Ectodermal cell (in vitro differentiated cells): ENCODE data around the gene NECAB3. TPM values are rescaled to one million over a fixed set of nuclear protein-coding genes. Genes with fewer than 3 reads are reported as not detected.

Experiments
- H3K27ac ChIP-seq: 2 replicates; pipeline ENCODE4 v1.7.0; 2013; ENCODE audit warnings: mild to moderate bottlenecking, low read depth, low read length; ENCODE audit not compliant: insufficient read depth, poor library complexity, severe bottlenecking
- H3K27me3 ChIP-seq: 2 replicates; pipeline ENCODE4 v1.7.0; 2013; ENCODE audit warnings: mild to moderate bottlenecking, low read length; ENCODE audit not compliant: insufficient read depth, control insufficient read depth, poor library complexity, severe bottlenecking
- H3K36me3 ChIP-seq: one replicate; pipeline ENCODE4 v1.7.0; 2013; ENCODE audit warnings: low read length; ENCODE audit not compliant: control insufficient read depth, insufficient read depth
- H3K4me1 ChIP-seq: one replicate; pipeline ENCODE4 v1.7.0; 2013; ENCODE audit warnings: low read length; ENCODE audit not compliant: control insufficient read depth, insufficient read depth
- H3K4me3 ChIP-seq: 2 replicates; pipeline ENCODE4 v1.7.0; 2013; ENCODE audit warnings: low read depth, low read length, control low read depth; ENCODE audit not compliant: insufficient read depth
- H3K9me3 ChIP-seq: 2 replicates; pipeline ENCODE4 v1.7.0; 2013; ENCODE audit warnings: mild to moderate bottlenecking, low read length, moderate library complexity; ENCODE audit not compliant: control insufficient read depth
- WGBS, 2 experiments: methylation state at CpG; one replicate each; pipeline ENCODE4 v1.1.7; 2013; ENCODE audit warnings: missing lambda C conversion rate in 2 of 2; 5-methylcytosine and 5-hydroxymethylcytosine counted together
- polyA plus RNA-seq, 4 experiments: library from polyadenylated mRNA; stranded (reverse); fragments of 50-300 nt; gene quantifications; one replicate each; pipeline ENCODE4 v1.2.3, GENCODE V29; 2013

The NECAB3 gene, protein sequence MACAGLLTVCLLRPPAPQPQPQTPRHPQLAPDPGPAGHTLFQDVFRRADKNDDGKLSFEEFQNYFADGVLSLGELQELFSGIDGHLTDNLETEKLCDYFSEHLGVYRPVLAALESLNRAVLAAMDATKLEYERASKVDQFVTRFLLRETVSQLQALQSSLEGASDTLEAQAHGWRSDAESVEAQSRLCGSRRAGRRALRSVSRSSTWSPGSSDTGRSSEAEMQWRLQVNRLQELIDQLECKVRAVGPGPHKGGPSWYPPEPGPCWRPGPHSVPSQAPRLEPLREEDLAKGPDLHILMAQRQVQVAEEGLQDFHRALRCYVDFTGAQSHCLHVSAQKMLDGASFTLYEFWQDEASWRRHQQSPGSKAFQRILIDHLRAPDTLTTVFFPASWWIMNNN
- 22.8 TPM for polyA plus RNA-seq (2013, experiment 1 of 4)
- polyA plus RNA-seq (2013, experiment 2 of 4) = 18.8 TPM
- polyA plus RNA-seq (2013, experiment 3 of 4) = 18.7 TPM
- polyA plus RNA-seq (2013, experiment 4 of 4) = 23.3 TPM

DNA sequence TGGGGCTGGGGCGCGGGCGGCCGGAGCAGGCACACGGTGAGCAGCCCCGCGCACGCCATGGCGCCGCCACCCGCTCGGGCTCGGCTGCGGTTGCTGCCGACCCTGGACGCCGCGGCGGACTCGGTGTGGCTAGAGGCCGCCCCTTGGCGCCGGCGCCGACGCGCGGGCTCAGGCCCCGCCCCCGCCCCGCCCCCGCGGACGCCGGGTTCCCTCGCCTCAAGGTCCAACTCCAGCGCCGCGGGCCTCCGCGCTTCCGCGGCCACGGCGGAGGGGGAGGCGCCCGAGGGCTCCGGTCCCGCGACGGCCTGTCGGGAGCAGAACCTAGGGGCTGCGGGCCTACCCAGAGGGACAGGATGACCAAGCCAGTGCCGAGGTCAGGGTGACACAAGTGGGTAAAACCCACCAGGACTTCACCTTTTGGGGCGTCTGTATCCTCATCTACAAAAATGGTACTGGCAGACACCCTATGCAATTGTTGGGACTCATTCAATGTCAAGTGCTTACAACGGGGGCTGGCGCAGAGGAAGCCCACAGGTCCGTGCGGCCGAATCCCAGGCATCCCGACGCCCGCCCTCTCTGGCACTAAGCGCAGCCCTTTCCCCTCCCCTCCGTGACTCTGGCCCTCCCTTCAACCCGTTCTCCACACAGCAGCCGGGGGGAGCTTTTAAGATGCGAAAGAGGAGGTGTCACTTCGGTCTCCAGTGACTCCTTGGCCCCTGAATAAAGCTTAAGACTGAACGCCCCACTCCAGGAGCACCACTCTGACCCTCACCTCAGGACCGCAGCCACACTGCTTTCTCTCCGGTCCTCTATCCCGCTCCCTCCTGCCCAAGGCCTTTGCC lies at the start of gene NECAB3:
Gene NECAB3, minus strand, starts transcription at position 135 of the 842 bp plus-strand sequence. Its CDS starts 76 bp downstream, at position 59.
- 2% methylated on average over 73 of the region's 73 CpGs for WGBS, 2 experiments
- Histone ChIP-seq H3K4me1 (peaks cover 26% of the 10 kb centered on the region), H3K36me3 (peaks cover 12% of the 10 kb centered on the region), H3K27me3 (no peaks in the 10 kb centered on the region), H3K9me3 (no peaks in the 10 kb centered on the region), H3K4me3 (peak within 1 kb of the TSS; percentile 63), H3K27ac (no peak within 1 kb of the TSS)

DNA sequence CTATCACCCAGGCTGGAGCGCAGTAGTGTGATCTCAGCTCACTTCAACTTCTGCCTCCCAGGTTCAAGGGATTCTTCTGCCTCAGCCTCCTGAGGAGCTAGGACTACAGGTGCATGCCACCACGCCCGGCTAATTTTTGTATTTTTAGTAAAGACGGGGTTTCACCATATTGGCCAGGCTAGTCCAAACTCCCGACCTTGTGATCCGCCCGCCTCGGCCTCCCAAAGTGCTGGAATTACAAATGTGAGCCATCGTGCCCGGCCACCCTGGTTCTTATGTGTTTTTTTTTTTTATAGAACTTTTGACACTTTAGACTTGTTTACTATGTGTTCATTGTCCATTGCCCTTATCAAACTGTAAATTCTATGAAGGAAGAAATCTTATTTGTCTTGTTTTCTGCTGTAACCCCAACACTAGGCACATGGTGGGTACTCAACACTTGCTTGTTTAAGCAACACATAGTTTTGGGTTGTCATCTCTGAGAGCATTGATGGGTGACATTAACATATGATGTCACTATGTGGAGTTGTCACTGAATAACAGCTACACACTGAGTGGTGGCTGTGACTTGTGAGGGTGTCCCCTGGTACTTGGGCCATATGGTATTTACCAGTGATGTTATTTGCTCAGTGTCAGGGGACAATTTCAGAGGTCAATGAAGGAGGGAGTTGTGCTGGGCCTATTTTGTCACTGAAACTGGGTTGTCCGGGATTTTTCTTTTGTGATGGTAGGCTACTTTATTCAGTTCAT lies 47.3 kb upstream of the NECAB3 start:
- 90 to 96% methylated on average over 10 to 11 of the region's 11 CpGs for WGBS, 2 experiments
- Histone ChIP-seq H3K27me3 (no peaks in the 10 kb centered on the region), H3K4me3 (no peak overlapping the region), H3K4me1 (no peaks in the 10 kb centered on the region), H3K36me3 (no peaks in the 10 kb centered on the region), H3K9me3 (no peaks in the 10 kb centered on the region), H3K27ac (no peak overlapping the region)

DNA sequence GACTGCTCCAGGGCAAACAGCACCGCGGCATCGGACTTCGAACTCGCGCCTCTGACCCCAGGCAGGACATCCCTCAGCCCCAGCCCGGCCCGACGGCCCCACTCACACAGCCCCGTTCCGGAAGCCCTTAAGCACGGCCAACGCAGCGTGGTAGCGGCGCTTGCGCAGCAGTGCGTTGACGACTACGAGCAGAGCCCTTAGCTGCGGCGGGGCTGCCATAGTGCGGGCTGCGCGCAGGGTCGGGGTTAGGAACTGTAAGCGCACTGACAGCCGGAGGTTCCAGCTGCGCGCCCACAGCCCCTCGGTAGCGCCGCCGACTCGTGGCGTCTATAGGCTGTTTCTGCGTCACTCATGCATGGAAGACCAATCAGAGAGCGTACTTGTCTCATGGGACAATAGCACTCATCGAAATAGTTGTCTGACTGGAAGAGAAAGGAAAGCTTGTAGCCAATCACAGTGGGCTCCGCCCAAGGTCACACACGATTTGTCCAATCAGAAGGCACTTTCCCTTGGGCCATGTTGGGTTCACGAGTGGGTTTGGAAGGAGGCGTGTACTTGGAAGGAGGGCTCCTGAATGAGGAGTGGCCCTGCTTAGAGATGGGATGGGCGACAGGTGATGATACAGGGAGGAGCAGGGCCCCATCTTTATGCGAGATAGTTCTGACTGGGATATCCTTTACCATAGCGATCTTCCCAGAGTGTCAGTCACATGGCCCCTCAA lies 45.9 kb upstream of the NECAB3 start, which contains the start of gene PXMP4:
Gene PXMP4, minus strand, starts transcription at position 322 of the 721 bp plus-strand sequence. Its CDS starts 103 bp downstream, at position 219.
- no peaks in the 10 kb centered on the region for H3K9me3 ChIP-seq
- H3K36me3 ChIP-seq = no peaks in the 10 kb centered on the region
- H3K4me3 ChIP-seq = peak within 1 kb of the TSS; percentile 47
- no peak within 1 kb of the TSS for H3K27ac ChIP-seq
- no peaks in the 10 kb centered on the region for H3K27me3 ChIP-seq
- H3K4me1 ChIP-seq = no peaks in the 10 kb centered on the region
- WGBS, 2 experiments = 56 to 62% methylated on average over 46 of the region's 46 CpGs

DNA sequence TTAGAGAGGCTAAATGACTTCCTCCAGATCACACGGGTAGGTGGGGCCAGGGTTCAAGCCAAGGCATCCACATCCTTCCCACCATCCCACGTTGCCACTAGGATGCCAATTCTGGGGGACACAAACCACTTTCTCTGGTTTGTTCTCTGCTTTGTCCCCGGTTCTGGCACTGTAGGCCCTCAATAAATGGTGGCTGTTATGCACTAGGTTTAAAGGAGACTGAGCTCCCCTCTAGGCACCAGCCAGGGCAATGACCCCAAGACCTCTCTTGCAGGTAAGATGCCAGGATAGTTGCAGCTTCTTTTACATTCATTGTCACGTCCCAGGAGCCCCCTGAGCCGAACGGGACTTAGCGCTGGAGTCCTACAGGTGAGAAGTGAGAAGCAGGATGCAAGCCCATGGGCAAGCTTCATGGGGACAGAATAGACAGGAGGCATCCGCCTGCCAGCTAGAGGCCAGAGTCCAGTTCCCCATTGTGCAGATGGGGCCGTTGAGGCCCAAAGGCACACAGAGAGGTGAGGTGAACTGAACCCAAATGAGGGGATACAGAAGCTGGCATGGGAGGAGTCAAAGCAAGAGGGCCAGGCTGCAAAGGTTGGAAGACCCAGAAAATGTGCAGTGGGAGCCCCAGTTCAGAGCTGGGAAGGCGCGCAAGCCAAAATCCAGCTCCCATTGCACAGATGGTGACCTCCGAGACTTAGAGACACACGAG lies 45.2 kb upstream of the NECAB3 start:
- peak overlapping the region; percentile 47 for H3K4me3 ChIP-seq
- no peaks in the 10 kb centered on the region for H3K27me3 ChIP-seq
- WGBS, 2 experiments = 85 to 86% methylated on average over 13 of the region's 13 CpGs
- no peak overlapping the region for H3K27ac ChIP-seq
- H3K4me1 ChIP-seq = no peaks in the 10 kb centered on the region
- H3K36me3 ChIP-seq = no peaks in the 10 kb centered on the region
- no peaks in the 10 kb centered on the region for H3K9me3 ChIP-seq

DNA sequence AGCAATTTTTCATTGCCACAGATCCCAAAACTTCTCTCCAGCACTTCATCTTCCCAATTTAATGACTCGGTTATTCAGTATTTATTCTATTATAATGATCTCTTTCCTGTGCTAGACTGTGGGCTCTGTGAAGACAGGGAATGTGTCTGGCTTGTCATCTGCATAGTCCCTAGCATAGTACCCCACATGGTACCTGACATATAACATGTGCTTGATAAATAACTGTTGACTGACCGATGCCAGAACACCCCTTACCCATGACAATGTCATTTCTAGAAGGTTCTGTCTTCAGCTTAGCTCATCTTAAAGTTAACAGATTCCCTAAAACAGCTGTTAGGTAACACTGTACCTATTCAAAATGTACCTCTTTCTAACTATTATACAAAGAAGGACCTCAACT lies 42.3 kb upstream of the NECAB3 start:
- H3K36me3 ChIP-seq = no peaks in the 10 kb centered on the region
- no peak overlapping the region for H3K27ac ChIP-seq
- no peaks in the 10 kb centered on the region for H3K9me3 ChIP-seq
- H3K27me3 ChIP-seq = no peaks in the 10 kb centered on the region
- WGBS, 2 experiments = 86 to 88% methylated on average over 2 of the region's 2 CpGs
- no peaks in the 10 kb centered on the region for H3K4me1 ChIP-seq
- no peak overlapping the region for H3K4me3 ChIP-seq

DNA sequence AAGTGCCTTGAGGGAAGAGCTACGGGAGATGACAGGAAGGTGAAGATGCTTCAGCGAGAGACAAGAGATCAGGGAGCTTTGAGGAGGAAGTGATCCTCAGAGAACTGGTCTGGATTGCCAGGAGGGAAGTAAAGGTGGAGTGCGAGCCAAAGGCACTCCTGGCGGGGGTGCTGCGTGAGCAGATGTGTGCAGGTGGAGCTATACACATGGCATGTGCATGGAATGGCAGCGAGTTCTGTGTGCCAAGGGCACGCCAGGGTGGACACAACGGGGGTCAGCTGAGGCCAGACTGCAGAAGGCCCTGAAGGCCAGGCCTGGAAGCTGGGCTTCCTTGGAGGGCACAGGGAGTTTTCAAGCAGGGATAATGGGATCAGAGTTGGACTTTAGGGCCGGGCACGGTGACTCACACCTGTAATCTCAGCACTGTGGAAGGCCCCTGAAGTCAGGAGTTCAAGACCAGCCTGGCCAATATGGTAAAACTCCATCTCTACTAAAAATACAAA lies 39.7 kb upstream of the NECAB3 start:
- Histone ChIP-seq H3K4me3 (no peak overlapping the region), H3K36me3 (no peaks in the 10 kb centered on the region), H3K4me1 (no peaks in the 10 kb centered on the region), H3K9me3 (no peaks in the 10 kb centered on the region), H3K27ac (no peak overlapping the region), H3K27me3 (no peaks in the 10 kb centered on the region)
- 91 to 92% methylated on average over 10 of the region's 10 CpGs for WGBS, 2 experiments

- no peaks in the 10 kb centered on the region for H3K4me1 ChIP-seq
- H3K36me3 ChIP-seq = no peaks in the 10 kb centered on the region
- H3K27ac ChIP-seq = no peak overlapping the region
- no peaks in the 10 kb centered on the region for H3K27me3 ChIP-seq
- no peaks in the 10 kb centered on the region for H3K9me3 ChIP-seq
- 50 to 58% methylated on average over 1 of the region's 1 CpG for WGBS, 2 experiments
- H3K4me3 ChIP-seq = no peak overlapping the region
Measured at GRCh38 chr20:33711446-33711738, 37.2 kb upstream of the NECAB3 start.

DNA sequence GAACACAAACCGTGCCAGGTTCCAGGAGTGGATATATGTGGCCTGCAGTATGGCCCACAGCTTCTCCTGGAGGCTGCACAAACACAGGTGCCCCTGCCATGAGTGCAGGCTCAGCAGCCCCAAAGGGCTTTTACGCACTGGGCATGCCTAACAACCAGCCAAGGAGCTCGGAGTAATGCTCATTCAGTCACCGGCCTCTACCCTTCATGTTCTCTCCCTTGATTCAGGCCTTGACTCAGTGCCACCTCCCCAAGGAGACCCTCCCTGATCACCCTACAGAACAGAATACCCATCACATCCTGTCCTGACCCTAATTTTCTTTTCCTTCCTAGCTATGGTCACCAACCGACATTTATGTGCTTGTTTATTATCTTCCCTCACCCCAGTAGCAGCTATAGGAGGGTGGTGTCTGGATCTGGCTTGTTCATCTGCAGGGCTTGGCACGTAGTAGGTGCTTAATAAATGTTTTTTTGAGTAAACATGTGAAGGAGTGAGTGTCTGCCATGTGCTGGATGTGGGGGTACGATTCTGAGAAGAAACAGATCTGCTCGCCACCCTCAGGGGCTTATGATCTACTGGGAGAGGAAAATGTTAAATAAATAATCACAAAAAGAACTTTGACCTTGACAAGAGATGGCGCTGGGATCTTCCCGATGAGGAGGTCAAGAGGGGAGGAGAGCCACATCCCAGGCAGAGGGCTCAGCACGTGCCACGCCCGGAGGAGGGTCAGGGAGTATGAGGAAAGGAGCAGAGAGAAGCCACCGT lies 36.6 kb upstream of the NECAB3 start:
- no peaks in the 10 kb centered on the region for H3K27me3 ChIP-seq
- H3K36me3 ChIP-seq = no peaks in the 10 kb centered on the region
- no peaks in the 10 kb centered on the region for H3K9me3 ChIP-seq
- no peak overlapping the region for H3K4me3 ChIP-seq
- no peaks in the 10 kb centered on the region for H3K4me1 ChIP-seq
- H3K27ac ChIP-seq = no peak overlapping the region
- WGBS, 2 experiments = 85 to 88% methylated on average over 14 of the region's 14 CpGs
